Sigmoid colon (tissue), 4 donors: ENCODE results near the gene BAG1.

ENCODE experiments used
- EP300 ChIP-seq, 4 donors: sonication (generic); formaldehyde crosslinking; IDR thresholded peaks; one replicate each; pipeline ENCODE4 v1.6.1; 2017; ENCODE audit warnings: antibody characterized with exemption in 4 of 4
- TF ChIP-seq, protein P1 (sequence below), 4 experiments: fragments of 450-650 bp in 3 of 4; fragments of 200-600 bp in 1 of 4; IDR thresholded peaks; one replicate each; pipeline ENCODE4 v1.5.1; 2016 to 2019; ENCODE audit warnings: antibody characterized with exemption in 4 of 4, mild to moderate bottlenecking in 3 of 4, moderate library complexity in 2 of 4

DNA sequence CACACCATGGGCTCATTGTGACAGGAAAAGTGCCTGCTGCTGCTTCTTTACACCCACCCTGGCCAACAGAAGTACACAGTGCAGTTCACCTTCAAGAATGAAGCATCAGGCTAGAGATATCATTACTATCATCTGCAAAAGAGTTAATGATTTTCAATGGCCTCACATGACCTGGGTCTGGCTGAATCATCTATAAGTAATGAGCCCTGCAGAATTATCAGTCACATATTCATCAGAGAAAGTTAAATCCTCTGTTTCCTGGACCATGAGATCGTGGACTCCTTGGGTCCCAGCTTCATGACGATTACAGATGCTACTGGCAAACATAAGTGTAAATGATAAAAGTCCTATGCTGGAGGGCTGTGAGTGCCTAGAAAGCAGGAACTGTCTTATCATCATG lies 8.3 kb downstream of the BAG1 start:
- TF ChIP-seq, protein P1, sequence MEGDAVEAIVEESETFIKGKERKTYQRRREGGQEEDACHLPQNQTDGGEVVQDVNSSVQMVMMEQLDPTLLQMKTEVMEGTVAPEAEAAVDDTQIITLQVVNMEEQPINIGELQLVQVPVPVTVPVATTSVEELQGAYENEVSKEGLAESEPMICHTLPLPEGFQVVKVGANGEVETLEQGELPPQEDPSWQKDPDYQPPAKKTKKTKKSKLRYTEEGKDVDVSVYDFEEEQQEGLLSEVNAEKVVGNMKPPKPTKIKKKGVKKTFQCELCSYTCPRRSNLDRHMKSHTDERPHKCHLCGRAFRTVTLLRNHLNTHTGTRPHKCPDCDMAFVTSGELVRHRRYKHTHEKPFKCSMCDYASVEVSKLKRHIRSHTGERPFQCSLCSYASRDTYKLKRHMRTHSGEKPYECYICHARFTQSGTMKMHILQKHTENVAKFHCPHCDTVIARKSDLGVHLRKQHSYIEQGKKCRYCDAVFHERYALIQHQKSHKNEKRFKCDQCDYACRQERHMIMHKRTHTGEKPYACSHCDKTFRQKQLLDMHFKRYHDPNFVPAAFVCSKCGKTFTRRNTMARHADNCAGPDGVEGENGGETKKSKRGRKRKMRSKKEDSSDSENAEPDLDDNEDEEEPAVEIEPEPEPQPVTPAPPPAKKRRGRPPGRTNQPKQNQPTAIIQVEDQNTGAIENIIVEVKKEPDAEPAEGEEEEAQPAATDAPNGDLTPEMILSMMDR (IDR thresholded peaks at IDR 0.05) = no peak
- no peak for TF ChIP-seq EP300 (IDR thresholded peaks at IDR 0.05)
